ENCODE measurements around the gene MBNL2.
A peak's percentile ranks its signal among the peaks of the same experiment; 100 is the strongest.

The MBNL2 gene

DNA sequence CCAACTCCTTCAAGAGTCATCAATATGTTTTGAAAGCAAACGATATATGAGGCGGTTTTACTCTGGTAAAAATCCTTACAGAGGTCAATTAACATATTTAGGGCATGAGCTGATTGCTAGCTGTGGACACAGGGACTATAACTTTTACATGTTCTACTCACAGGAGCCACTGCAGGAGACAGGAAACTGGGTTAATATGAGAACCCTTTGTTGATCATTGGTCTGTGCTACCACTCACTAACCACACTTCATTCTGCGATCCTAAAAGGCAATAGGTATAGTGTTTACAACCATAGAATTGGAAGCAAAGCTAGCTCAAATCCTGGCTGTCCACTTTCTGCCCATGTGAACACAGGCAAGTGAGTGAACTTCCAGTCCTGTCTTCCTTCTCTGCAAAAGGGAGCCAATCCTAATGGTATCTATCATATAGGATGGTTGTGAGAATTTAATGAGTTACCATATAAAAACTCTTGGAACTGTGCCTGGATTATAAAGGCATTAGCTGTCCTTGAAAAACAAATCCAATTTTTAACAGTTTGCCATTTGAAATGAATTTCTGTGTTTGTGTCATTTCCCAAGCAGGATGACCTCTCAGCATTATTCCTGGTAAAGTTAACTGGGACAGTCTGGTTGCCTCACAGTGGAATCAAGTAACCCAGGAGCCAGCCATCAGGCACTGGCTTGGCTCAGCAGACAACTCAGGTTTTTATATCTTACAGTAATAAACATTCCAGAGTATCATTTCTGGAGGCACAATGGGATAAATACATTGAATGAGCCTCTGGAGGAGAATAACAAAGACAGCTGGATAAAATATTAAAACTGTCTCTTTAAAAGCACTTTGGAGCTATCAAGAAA is 182.0 kb downstream of the MBNL2 start:
- DNase-seq = no peak

DNA sequence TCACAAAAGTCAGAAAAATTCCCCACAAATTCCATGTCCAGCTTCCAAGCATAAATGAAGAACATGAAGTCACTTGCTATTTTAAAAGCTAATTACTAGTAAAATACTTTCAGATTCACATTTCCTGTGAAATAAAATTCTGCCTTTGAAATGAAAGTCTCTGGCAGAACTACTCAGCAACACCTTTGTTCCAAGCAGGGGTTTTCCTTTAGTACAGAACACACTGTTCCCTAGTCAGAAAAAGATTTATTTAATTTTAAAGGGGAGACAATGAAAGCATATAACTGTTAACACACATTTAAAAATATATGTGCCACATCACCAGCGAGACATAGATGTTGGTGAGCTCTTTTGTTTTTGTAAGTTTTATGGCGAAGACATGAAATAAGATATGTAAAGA is 185.4 kb downstream of the MBNL2 start:
- DNase-seq = no peak

DNA sequence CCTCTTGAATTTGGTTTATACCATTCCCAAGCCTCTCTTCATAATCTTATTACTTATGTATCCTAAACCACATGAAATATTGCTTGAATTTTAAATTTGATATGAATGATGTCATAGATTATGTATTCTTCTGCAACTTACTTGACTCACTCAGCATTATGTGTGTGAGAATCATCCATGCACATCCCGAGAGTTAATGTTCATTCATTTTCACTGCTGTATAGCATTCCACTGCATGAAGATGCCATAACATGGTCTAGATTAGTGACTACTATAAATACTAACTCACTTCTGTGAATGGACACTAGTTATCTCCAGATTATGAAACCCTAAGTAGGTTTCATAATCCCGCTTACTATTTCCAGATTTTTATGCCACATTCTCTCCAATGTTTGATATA is 186.8 kb downstream of the MBNL2 start:
- no peak for DNase-seq

DNA sequence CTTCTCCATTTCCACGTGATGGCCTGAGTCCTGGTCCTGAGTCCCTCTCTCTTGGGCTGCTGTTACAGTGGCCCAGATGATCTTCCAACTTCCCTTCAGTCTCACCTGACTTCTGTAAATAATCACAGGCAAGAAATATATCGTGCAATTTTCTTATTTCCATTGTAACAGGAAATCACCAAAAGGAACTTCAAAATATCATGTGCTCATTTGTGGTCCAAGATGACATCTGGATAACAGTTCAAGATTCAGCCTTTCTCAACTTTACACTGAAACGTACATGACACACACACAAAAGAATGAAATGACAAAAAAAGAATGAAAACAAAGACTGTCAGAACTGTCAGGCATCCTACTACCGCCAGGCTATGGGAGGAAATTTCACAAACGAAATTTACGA is 189.9 kb downstream of the MBNL2 start:
- DNase-seq = no peak

DNA sequence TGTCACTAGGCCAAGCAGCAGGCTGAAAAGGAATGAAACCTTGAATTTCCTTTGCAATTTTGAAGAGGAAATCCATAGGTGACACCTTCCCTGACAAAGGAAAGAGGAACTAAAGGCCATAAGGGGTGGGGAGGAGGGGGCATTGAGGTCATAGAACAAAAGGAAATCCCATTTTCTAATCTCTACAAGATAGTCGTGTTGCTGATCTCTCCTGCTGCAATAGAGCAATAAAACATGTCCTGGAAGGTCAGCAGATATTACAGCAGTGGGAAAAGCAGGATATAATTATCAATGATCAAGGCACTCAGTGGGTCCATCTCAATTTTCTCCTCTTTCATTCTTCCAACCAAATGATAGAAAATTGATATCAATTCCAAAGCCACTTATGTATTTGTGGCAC is 191.6 kb downstream of the MBNL2 start:
- DNase-seq = no peak

DNA sequence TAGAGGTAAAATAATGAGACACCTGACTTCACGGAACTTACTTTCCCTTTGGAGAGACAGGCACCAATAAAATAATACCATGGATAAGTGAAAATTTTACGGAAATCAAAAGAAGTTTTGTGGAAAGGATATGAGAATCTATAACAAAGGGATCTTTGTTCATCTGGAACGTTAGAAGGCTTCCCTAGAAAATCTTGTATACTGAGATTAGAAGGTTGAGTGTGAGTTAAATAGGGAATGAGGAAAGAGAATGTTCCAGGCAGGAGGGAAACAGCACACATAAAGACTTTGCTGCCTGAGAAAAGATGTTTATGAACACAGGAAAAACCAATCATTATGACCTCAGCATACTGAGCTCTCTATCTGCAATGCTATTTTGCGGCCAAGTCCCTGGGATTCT is 192.3 kb downstream of the MBNL2 start:
- DNase-seq = no peak

DNA sequence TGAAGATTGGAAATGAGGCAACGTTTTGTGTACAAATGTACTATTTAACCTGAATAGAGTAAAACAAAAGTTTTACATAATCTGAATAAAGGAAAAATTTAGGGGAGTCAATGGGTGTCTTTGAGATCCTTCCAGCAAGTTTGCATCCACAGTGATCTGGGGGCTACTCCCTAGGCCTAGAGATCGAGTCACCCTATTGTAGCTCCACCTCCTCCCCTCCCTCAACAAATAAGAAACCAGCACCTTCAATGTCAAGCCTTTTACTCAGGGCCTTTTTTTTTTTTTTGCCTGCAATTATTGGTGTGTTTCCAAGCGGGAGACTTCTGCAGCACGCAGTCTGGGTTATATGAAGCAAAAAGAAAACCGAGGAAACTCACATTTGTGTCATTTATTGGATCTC is 195.6 kb downstream of the MBNL2 start:
- no peak for DNase-seq

DNA sequence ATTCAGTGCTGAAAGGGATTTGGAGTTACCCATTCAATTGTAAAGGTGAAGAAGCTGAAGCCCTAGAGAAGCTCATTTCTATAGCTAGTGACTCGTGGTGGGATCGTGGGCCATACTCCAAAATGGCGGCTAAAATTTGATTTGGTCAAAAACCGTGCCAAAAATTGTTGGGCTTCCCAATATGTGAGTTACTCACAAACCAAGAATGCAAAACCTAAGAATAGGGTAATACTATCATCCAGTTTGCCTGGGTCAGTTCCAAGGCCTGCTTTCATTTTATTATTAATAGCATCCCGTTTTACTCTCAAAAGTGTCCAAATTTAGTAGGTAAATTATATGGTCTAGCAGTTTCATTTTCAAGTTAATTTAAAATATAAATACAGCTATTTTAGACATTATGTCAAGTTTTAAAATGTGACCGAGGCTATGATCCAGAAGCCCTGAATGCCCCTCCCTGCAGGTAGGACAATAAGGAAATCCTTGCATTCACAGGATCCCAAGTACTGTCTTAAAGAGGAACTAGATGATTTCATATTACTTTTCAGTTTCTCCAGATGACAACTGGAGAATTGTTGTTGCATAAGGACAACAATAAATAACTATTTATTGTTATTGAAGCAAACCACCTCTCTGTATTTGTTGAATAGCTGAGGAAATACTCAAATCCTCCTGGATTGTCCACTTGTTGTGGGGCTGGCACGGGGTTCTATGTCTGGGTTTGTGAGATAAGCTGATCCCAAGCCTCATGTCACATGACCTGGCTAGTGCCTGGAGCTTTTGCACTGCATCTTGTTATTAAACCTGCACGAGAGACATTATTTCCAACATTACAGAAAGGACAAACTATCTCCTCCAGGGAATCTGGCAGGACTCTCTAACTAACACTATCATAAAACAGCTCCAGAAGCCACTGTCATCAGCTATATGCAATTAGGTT is 200.3 kb downstream of the MBNL2 start:
- DNase-seq = no peak

DNA sequence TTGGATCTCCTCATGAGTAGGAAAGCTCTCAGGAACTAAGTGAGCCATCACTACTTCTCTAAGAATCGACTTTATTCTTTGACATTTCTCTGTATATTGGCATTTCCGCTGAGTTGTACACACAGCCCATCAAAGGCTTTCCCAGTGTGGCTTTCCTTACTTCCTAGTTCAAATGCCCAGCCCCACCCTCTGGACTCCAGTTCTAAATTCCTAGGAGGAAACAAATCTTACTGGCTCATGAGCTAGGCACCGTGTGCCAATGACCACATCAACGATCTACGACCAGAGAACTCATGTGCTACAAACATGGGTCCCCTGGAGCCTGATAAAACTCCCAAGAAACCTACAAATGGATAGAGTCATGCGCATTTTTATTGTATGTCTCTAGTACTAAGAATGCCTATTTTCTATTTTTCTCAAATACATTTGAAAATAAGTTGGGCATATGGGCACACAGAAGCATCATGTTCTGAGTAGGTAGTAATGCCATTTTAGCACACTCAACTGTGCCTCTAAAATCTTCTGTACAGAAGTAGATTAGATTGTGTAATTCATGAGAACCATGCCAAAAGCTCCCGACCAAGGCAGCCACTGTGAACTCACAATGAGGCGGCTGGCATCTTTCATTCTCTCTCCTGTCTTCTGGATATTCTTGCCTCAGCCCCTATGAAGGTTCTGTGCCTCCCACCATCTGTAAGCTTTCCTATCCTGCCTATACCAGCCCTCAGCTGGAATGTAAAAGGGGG is 201.3 kb downstream of the MBNL2 start:
- DNase-seq = peak in 9 of 51 donors; percentile 1 to 27 (median 10)

DNA sequence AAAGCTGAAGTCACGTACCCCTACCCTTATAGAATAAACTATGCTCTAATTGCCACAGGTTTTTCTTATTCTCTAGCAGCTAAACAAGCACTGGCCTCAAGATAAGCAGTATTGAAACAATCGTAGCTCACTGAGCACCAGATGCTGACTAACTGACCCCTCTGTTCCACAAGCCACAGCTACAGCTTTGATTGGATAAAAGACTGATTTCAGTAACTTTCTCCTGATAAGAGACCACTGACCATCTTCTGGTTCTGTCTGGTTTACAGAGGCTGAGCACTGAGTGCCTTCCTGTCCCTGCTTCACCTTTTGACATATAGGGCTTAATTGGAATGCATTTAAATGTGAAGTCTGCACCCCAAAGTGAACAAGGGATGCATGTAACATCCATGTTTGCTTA is 203.5 kb downstream of the MBNL2 start:
- DNase-seq = no peak

DNA sequence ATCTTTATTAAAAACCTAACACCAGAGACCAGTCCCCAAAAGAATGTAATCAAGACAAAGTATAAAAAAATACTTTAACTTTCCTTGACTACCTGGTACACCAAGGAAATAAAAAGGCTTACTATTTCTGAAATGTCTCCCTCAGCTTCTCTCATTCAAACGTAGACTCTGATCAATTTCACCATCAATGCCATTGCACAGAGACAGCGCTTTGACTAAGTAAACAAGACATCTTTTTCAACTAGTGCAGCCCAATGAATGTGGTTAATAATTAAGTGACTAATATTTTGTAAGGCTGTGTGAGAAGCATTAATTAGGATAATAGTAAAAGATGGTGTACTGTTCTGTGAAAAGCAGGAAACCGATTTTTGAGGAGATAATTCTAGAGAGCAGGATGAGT is 204.6 kb downstream of the MBNL2 start:
- DNase-seq = no peak

DNA sequence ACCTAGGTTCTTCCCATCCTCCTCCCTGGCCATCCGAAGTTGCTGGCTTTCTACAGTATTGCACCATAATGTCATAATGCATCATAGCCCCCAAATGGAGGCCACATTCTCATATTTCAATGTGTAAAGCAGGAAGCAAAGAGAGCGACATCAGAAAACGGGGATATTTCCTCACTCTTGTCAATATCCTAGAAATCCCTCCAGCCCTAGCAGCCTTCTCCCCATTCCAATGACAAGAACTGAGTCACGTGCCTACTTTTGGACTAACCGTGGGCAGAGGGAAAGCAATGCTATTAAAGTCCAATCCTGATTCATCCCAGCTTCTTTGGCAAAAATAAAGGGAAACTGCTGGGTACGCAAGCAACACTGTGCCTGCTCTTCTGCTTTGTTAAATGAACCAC is 207.5 kb downstream of the MBNL2 start:
- DNase-seq = peak in 34 of 51 donors; percentile 5 to 81 (median 24)

DNA sequence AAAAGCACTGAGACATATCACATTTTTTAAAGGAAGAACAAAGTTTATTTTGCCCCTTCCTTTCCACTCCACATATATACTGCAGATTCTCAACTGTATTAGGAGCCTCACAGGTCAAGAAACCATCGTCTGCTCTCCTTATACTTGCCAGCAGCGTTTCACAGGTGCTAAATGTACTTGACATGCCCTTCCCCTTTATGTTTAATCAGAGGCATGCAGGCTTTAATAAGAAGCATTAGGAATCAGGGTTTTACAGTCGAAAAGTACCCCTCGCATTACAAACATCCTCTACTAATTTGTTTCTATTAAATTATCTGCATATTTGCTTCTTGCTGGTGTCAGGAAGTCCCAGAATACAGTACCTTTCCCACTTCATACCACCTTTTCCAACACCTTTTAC is 208.2 kb downstream of the MBNL2 start:
- peak in 1 of 51 donors; percentile 72 for DNase-seq

DNA sequence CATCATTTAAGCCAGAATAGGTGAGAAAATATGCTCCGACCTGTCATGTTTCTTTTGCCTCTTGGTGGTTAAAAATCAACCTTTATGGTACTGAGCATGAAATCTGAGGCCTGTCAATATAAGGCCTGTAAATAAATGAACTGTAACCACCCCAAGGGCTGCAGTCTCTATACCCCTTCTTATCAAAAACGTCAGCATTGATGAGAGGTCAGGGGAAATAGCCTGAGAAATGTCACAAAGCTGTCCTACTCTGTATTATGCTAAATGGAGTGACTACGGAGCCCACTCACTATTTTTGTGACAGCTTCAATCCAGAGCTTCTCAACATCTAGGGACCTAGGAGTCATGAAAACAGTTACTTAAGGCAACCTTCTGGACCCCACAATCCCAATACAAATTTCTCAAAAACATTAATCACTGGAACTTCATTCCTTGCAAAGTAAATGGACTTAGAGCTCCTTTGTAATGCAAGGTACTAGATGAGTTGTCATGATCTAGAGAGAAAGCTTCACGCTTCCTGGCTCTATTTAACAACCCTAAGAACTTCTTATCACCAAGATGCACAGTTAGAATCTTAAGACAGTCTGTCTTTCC is 209.1 kb downstream of the MBNL2 start:
- peak in 1 of 51 donors; percentile 46 for DNase-seq

DNA sequence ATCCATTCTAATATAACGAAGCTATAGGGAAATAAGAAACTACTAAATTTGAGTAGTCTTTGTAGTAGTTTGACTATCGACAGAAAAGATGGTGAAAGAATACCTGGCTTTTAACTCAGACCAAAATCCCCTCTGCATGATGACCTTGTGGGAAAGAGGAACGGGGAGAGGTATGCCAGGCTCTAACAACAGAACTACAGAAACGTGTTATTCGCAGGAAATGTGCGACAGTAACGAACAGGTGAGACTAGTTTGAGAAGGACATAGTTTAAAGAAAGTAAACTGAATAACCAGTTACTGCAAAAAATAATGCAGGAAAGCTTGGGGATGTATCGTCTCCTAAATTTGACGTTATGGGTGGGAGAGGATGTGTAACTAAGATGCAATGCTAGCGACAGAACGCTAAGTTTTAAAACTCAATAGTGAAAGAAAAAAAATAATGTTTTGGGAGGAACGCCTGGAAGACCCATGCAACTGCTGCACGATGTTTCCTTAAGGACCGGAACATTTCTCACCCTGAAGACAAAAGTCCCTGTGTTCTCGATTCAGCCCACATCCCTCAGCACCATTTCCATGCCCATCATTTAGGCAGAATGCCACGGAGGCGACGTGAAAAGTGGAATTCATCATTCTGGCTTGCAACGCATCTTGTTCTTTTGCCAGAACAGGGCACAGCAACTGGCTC is 210.2 kb downstream of the MBNL2 start:
- peak in 1 of 51 donors; percentile 67 for DNase-seq

DNA sequence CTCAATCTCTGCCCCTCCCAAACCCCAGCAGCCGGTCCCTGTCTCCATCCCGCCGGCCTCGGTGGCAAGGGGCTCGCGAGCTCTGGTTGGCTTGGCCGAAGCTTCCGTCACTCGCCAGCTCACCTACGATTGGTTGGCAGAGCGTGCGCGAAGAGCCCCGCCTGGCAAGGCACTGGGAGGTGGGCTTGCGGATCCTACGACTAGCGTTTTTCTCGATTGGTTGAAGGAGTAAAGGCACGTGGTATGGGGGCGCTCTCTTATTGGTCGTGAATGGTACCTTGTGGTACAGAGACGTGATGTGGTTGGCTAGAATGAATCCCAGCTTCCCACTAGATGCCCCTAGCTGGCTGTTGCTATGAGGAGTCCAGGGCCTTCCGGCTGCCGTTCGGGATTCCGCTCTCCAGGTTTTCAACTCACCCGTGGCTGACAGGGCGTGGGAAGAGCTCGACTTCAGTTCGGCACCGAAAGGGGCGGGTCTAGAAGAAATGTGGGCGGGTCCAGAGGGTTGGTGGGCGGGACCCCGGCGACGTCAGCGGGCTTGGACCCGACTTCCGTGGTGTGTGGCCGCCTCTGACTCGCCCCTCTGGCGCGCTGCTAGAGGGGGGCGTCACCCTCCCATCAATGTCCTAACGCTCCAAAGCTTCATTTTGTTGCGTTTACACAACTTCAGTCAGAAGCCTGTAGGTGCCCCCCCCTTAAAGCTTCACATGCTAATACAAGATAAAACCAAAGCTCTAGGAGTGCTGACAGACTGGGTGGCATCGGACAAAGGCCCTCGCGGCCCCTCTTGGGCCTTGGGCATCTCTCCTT is 211.0 kb downstream of the MBNL2 start:
- DNase-seq = peak; percentile 94 to 100 (median 100)

DNA sequence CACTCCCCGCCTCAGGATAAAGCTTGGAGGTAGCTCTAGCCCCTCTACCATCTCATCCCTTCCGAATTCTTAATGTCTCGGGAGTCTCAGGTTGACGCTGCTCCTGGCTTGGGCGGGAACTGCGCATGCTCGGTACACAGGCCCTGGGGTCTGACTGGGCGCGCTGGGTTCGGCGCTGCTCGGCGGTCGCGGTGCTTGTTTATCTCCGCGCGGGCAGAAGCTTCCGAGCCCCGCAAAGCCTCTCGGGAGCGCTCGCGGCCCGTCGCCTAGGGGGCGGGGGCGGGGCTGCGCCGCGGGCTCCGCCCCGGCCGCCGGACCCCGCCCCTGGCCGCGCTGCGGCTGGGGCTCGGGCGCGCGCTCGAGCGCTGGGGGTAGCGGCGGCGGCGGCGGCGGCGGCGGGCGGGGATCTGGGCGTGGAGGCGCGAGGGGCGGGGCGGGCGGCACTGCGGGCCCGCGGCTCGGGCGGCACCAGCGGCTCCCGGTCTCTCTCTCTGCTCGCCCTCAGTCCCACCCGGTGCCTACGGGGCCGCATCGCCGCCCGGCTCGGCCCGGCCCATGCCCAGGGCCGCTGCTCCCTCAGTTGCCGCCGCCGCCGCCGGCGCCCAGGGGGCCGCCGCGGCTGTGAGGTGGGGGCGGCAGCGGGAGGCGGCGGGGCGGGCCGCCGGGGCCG is 211.7 kb downstream of the MBNL2 start, which contains the start of gene RAP2A:
Gene RAP2A (plus strand): TSS at position 443 of the 670 bp plus-strand sequence. CDS start 302 bp downstream, outside the sequence.
- DNase-seq = peak; percentile 58 to 95 (median 86)

DNA sequence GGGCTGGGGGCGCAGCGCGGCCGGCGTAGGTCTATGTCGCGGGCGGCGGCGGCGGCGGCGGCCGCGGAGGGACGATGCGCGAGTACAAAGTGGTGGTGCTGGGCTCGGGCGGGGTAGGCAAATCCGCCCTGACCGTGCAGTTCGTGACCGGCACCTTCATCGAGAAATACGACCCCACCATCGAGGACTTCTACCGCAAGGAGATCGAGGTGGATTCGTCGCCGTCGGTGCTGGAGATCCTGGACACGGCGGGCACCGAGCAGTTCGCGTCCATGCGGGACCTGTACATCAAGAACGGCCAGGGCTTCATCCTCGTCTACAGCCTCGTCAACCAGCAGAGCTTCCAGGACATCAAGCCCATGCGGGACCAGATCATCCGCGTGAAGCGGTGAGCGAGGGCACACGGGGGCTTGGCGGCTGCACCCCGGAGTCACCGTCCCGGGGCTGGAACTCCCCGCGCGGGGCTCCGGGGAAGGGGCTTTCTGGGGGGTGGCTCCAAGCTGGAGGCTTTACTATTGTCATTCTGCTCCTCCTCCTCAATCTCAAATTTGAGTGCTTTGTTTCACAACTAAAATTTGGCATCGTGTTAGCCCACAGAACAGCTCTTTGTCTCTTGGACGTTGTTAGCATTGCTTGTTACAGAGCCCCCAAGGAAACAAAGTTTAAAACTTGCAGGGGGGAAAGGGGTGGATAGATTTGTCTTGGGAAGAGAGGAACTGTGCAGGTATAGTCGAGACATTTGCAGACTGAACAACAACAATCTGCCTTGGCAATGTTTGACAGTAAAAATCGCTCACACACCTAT is 212.5 kb downstream of the MBNL2 start:
- peak in 37 of 51 donors; percentile 11 to 71 (median 35) for DNase-seq

Data from hypothalamus (tissue), 51 donors.